Calu3 (cell line): Measurements from ENCODE around the gene ATF2. TPM values are rescaled to one million over a fixed set of nuclear protein-coding genes. Genes with fewer than 3 reads are reported as not detected.

Experiments used
- BruUV-seq: library from RNA; stranded (reverse); fragments of 400-500 nt; replicated peaks from 2 replicates; lab custom pipeline; 2021; lab: Mats Ljungman, UMichigan
- CTCF ChIA-PET: fragments of 300-600 bp; sonication (Branson Sonifier 250); formaldehyde crosslinking; loops from one replicate; lab custom pipeline; 2022; ENCODE audit warnings: antibody characterized with exemption; lab: Charles Lee
- DNase-seq: peaks from one replicate; pipeline ENCODE4 v3.0.0; 2022
- H3K27ac Mint-ChIP-seq: one replicate; pipeline ENCODE4 v1.8.0; 2022; ENCODE audit warnings: mixed read lengths; ENCODE audit not compliant: unreplicated experiment
- H3K27me3 Mint-ChIP-seq: one replicate; pipeline ENCODE4 v1.8.0; 2022; ENCODE audit warnings: mixed read lengths; ENCODE audit not compliant: unreplicated experiment
- H3K36me3 Mint-ChIP-seq: one replicate; pipeline ENCODE4 v1.8.0; 2022; ENCODE audit warnings: mild to moderate bottlenecking, moderate library complexity, mixed read lengths; ENCODE audit not compliant: insufficient read depth, unreplicated experiment
- H3K4me1 Mint-ChIP-seq: one replicate; pipeline ENCODE4 v1.8.0; 2022; ENCODE audit warnings: mild to moderate bottlenecking, low read depth, mixed read lengths; ENCODE audit not compliant: unreplicated experiment
- H3K4me3 Mint-ChIP-seq: one replicate; pipeline ENCODE4 v1.8.0; 2022; ENCODE audit warnings: mild to moderate bottlenecking, low read depth, moderate library complexity, mixed read lengths; ENCODE audit not compliant: unreplicated experiment
- H3K9me3 Mint-ChIP-seq: one replicate; pipeline ENCODE4 v1.8.0; 2022; ENCODE audit warnings: low read depth, mixed read lengths; ENCODE audit not compliant: unreplicated experiment
- CTCF ChIP-seq: fragments of 200-600 bp; IDR thresholded peaks from one replicate; pipeline ENCODE4 v1.8.0; 2022; ENCODE audit warnings: antibody characterized with exemption; ENCODE audit not compliant: unreplicated experiment
- intact Hi-C: fragments of 100-400 bp; cut with micrococcal nuclease; formaldehyde crosslinking; loops from one replicate; pipeline ENCODE4 v1.10.0; 2022; ENCODE audit not compliant: unreplicated experiment
- total RNA-seq: library from RNA; stranded (reverse); gene quantifications from 2 replicates; pipeline ENCODE4 v1.2.3, GENCODE V29; 2022

ATF2 gene
- total RNA-seq, 1 experiment from 2014 or later = 53.9 TPM

GRCh38 chr2:175170659-175171304 lies 2.8 kb upstream of the ATF2 start:
- no peak overlapping the region for H3K4me3 Mint-ChIP-seq
- H3K36me3 Mint-ChIP-seq = peaks cover 32% of the 10 kb centered on the region
- no TSS peak for BruUV-seq
- no peak for TF ChIP-seq CTCF
- H3K27me3 Mint-ChIP-seq = no peaks in the 10 kb centered on the region
- no peaks in the 10 kb centered on the region for H3K4me1 Mint-ChIP-seq
- CTCF ChIA-PET = no interaction called here
- no peak for DNase-seq
- intact Hi-C loops = no loop called here
- H3K27ac Mint-ChIP-seq = no peak overlapping the region
- no peaks in the 10 kb centered on the region for H3K9me3 Mint-ChIP-seq

GRCh38 chr2:175169191-175169590 lies 1.2 kb upstream of the ATF2 start:
- BruUV-seq = no TSS peak
- Mint-ChIP-seq H3K9me3 (no peaks in the 10 kb centered on the region), H3K36me3 (peaks cover 27% of the 10 kb centered on the region), H3K4me1 (no peaks in the 10 kb centered on the region), H3K4me3 (peak overlapping the region; percentile 94), H3K27me3 (no peaks in the 10 kb centered on the region), H3K27ac (peak overlapping the region; percentile 93)
- no peak for TF ChIP-seq CTCF
- no peak for DNase-seq
- CTCF ChIA-PET = no interaction called here
- intact Hi-C loops = loop anchor here (5.0 kb wide), 1 partner anchor 57 kb away; no protein-coding TSS in a partner anchor

GRCh38 chr2:175168564-175168945 lies 552 bp upstream of the ATF2 start:
- TSS peak; percentile 84 for BruUV-seq
- TF ChIP-seq CTCF = no peak
- Mint-ChIP-seq H3K4me3 (peak overlapping the region; percentile 94), H3K27ac (peak overlapping the region; percentile 93), H3K36me3 (peaks cover 27% of the 10 kb centered on the region), H3K4me1 (no peaks in the 10 kb centered on the region), H3K9me3 (no peaks in the 10 kb centered on the region), H3K27me3 (no peaks in the 10 kb centered on the region)
- no peak for DNase-seq
- intact Hi-C loops = loop anchor here (5.0 kb wide), 1 partner anchor 56 kb away; no protein-coding TSS in a partner anchor
- CTCF ChIA-PET = interaction anchor here (0.7 kb wide), 1 partner anchor 33 kb away, joined by 5 read pairs; no protein-coding TSS in a partner anchor

- peak; percentile 49 for DNase-seq
- CTCF ChIA-PET = interaction anchor here (0.7 kb wide), 2 partner anchors 53 to 83 kb away, joined by 3 read pairs; no protein-coding TSS in a partner anchor
- intact Hi-C loops = loop anchor here (5.0 kb wide), 1 partner anchor 55 kb away; no protein-coding TSS in a partner anchor
- Mint-ChIP-seq H3K27me3 (no peaks in the 10 kb centered on the region), H3K4me1 (no peaks in the 10 kb centered on the region), H3K27ac (peak overlapping the region; percentile 93), H3K36me3 (peaks cover 21% of the 10 kb centered on the region), H3K4me3 (peak overlapping the region; percentile 94), H3K9me3 (no peaks in the 10 kb centered on the region)
- BruUV-seq = no TSS peak
- no peak for TF ChIP-seq CTCF
Observed at GRCh38 chr2:175167076-175167791, 769 bp downstream of the ATF2 start.
